SKM-1 (cell line): ENCODE results near the gene TRIM60.
"Not testable (repeated sequence)": the region's sequence is repeated elsewhere in the genome, so short reads cannot be mapped to it uniquely, and the experiment has no call there.

Experiments
- DNase-seq: peaks from one replicate; lab custom pipeline; 2025; ENCODE audit not compliant: unreplicated experiment; lab: John Stamatoyannopoulos, UW

The TRIM60 gene

GRCh38 chr4:165031436-165032211, at the start of gene TRIM60:
TRIM60 (plus strand) TSS chr4:165031999; CDS start chr4:165040073, 8,074 bp downstream.
- no peak for DNase-seq

GRCh38 chr4:164989471-164989870, 42.3 kb upstream of the TRIM60 start:
- DNase-seq: no peak

- not testable (repeated sequence) for DNase-seq
These were observed 41.0 kb upstream of the TRIM60 start for GRCh38 chr4:164990786-164991185.

GRCh38 chr4:164996123-164996522, 35.7 kb upstream of the TRIM60 start:
- DNase-seq: not testable (repeated sequence)

GRCh38 chr4:164997324-164997723, 34.5 kb upstream of the TRIM60 start:
- no peak for DNase-seq

GRCh38 chr4:164997941-164998340, 33.9 kb upstream of the TRIM60 start:
- no peak for DNase-seq

- DNase-seq: not testable (repeated sequence)
These were observed 33.2 kb upstream of the TRIM60 start for GRCh38 chr4:164998526-164999080.

- not testable (repeated sequence) for DNase-seq
These were observed 29.8 kb upstream of the TRIM60 start for GRCh38 chr4:165001957-165002356.

- no peak for DNase-seq
These were observed 26.4 kb upstream of the TRIM60 start for GRCh38 chr4:165005352-165005925.

GRCh38 chr4:165006456-165006855, 25.3 kb upstream of the TRIM60 start:
- DNase-seq: no peak

GRCh38 chr4:165006886-165007285, 24.9 kb upstream of the TRIM60 start:
- DNase-seq: no peak

- no peak for DNase-seq
These were observed 22.1 kb upstream of the TRIM60 start for GRCh38 chr4:165009493-165010227.

GRCh38 chr4:165010487-165010886, 21.3 kb upstream of the TRIM60 start:
- no peak for DNase-seq

- DNase-seq: no peak
These were observed 20.8 kb upstream of the TRIM60 start for GRCh38 chr4:165010991-165011390.

- no peak for DNase-seq
These were observed 20.4 kb upstream of the TRIM60 start for GRCh38 chr4:165011403-165011802.

GRCh38 chr4:165013691-165014090, 18.1 kb upstream of the TRIM60 start:
- DNase-seq: no peak

- DNase-seq: no peak
These were observed 14.8 kb upstream of the TRIM60 start for GRCh38 chr4:165016971-165017370.

GRCh38 chr4:165019995-165020394, 11.8 kb upstream of the TRIM60 start:
- not testable (repeated sequence) for DNase-seq

- not testable (repeated sequence) for DNase-seq
These were observed 6.0 kb upstream of the TRIM60 start for GRCh38 chr4:165025782-165026181.

- DNase-seq: no peak
These were observed 3.9 kb upstream of the TRIM60 start for GRCh38 chr4:165027762-165028402.

GRCh38 chr4:165048170-165048569, 16.4 kb downstream of the TRIM60 start:
- no peak for DNase-seq
